ENCODE data around the gene SPOCK3.

DNA sequence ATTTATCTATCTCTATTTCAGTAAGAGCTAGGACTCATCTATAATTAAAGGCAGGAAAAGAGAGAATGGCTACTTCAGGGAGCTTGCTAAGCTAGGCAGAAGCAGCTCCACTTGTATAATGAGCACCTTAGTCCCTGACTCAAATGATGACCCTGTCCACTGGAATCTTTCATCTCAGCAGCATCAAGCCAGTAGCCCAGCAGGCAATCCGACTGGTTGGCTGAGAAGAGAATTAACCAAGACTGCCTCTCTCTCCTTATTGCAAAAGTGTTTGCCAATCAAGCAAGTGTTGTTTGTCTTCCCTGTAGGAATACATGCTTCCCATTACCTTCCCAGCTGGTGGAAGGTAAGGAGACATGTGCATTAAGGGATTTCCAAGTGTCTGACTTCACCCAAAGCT is 3.9 kb upstream of the SPOCK3 start:
- no peak for TF ChIP-seq POLR2A (IDR thresholded peaks at IDR 0.05)
- TF ChIP-seq, protein P1, sequence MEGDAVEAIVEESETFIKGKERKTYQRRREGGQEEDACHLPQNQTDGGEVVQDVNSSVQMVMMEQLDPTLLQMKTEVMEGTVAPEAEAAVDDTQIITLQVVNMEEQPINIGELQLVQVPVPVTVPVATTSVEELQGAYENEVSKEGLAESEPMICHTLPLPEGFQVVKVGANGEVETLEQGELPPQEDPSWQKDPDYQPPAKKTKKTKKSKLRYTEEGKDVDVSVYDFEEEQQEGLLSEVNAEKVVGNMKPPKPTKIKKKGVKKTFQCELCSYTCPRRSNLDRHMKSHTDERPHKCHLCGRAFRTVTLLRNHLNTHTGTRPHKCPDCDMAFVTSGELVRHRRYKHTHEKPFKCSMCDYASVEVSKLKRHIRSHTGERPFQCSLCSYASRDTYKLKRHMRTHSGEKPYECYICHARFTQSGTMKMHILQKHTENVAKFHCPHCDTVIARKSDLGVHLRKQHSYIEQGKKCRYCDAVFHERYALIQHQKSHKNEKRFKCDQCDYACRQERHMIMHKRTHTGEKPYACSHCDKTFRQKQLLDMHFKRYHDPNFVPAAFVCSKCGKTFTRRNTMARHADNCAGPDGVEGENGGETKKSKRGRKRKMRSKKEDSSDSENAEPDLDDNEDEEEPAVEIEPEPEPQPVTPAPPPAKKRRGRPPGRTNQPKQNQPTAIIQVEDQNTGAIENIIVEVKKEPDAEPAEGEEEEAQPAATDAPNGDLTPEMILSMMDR (IDR thresholded peaks at IDR 0.05): no peak
